Measurements from ENCODE around the gene CDC42SE2. TPM values are rescaled to one million over a fixed set of nuclear protein-coding genes. Genes with fewer than 3 reads are reported as not detected.

Gene CDC42SE2
- total RNA-seq, 2 experiments from 2014 or later = 106 to 108 TPM

DNA sequence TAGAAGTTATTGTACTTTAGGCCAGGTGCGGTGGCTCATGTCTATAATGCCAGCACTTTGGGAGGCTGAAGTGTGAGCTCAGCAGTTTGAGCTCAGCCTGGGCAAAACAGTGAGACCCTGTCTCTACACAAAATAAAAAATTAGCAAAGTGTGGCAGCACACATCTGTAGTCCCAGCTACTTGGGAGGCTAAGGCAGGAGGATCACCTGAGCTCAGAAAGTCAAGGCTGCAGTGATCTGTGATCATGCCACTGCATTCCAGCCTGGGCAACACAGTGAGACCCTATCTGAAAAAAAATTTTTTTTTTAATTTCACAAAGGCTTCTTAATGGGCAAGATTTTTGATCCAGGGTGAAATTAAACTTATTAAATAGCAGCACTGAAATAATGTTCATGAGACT lies 92.8 kb downstream of the CDC42SE2 start:
- Mint-ChIP-seq H3K36me3 (ENCODE audit: low read depth) (peaks cover 21% of the 10 kb centered on the region), H3K9me3 (no peaks in the 10 kb centered on the region)

GRCh38 chr5:131357739-131358561 lies 94.1 kb downstream of the CDC42SE2 start:
- CTCF ChIA-PET = interaction anchor here (1.4 to 4.3 kb wide), 2 partner anchors 16 to 24 kb away, joined by 4 to 18 read pairs; no protein-coding TSS in a partner anchor
- H3K4me3 Mint-ChIP-seq = peak overlapping the region; percentile 54
- H3K27me3 Mint-ChIP-seq (ENCODE audit: low read depth) = no peaks in the 10 kb centered on the region
- peaks cover 27% of the 10 kb centered on the region for H3K36me3 Mint-ChIP-seq (ENCODE audit: low read depth)
- peaks cover 67% of the 10 kb centered on the region for H3K4me1 Mint-ChIP-seq (ENCODE audit: low read depth)
- peak overlapping the region; percentile 91 for H3K27ac Mint-ChIP-seq
- no peaks in the 10 kb centered on the region for H3K9me3 Mint-ChIP-seq
- DNase-seq = peak; percentile 67
- intact Hi-C loops (cut with micrococcal nuclease) = loop anchor here (1.0 to 2.0 kb wide), 8 partner anchors 21 to 149 kb away; no protein-coding TSS in a partner anchor

More for the DNA sequence above, 92.8 kb downstream of the CDC42SE2 start:
- no peak for DNase-seq
- CTCF ChIA-PET = interaction anchor here (1.3 to 4.3 kb wide), 4 partner anchors 15 to 29 kb away, joined by 4 to 18 read pairs (median 6); no protein-coding TSS in a partner anchor
- Mint-ChIP-seq H3K4me3 (no peak overlapping the region), H3K4me1 (ENCODE audit: low read depth) (peaks cover 55% of the 10 kb centered on the region), H3K27me3 (ENCODE audit: low read depth) (no peaks in the 10 kb centered on the region), H3K27ac (peak overlapping the region; percentile 91)
- intact Hi-C loops (cut with micrococcal nuclease) = loop anchor here (1.0 to 2.0 kb wide), 5 partner anchors 28 to 147 kb away; no protein-coding TSS in a partner anchor

GRCh38 chr5:131361677-131362315 lies 97.9 kb downstream of the CDC42SE2 start:
- H3K27ac Mint-ChIP-seq = peak overlapping the region; percentile 71
- CTCF ChIA-PET = interaction anchor here (1.7 kb wide), 1 partner anchor 20 kb away, joined by 5 read pairs; no protein-coding TSS in a partner anchor
- intact Hi-C loops (cut with micrococcal nuclease) = no loop called here
- peaks cover 77% of the 10 kb centered on the region for H3K4me1 Mint-ChIP-seq (ENCODE audit: low read depth)
- no peak overlapping the region for H3K4me3 Mint-ChIP-seq
- H3K9me3 Mint-ChIP-seq = no peaks in the 10 kb centered on the region
- H3K27me3 Mint-ChIP-seq (ENCODE audit: low read depth) = no peaks in the 10 kb centered on the region
- H3K36me3 Mint-ChIP-seq (ENCODE audit: low read depth) = peaks cover 48% of the 10 kb centered on the region
- DNase-seq = no peak

GRCh38 chr5:131363811-131364506 lies 100.1 kb downstream of the CDC42SE2 start:
- peaks cover 54% of the 10 kb centered on the region for H3K36me3 Mint-ChIP-seq (ENCODE audit: low read depth)
- CTCF ChIA-PET = no interaction called here
- H3K27me3 Mint-ChIP-seq (ENCODE audit: low read depth) = no peaks in the 10 kb centered on the region
- no peak overlapping the region for H3K4me3 Mint-ChIP-seq
- DNase-seq = no peak
- peak overlapping the region; percentile 72 for H3K27ac Mint-ChIP-seq
- H3K4me1 Mint-ChIP-seq (ENCODE audit: low read depth) = peaks cover 75% of the 10 kb centered on the region
- peaks cover 2% of the 10 kb centered on the region for H3K9me3 Mint-ChIP-seq
- intact Hi-C loops (cut with micrococcal nuclease) = no loop called here

GRCh38 chr5:131364507-131365050 lies 100.7 kb downstream of the CDC42SE2 start:
- H3K4me1 Mint-ChIP-seq (ENCODE audit: low read depth) = peaks cover 77% of the 10 kb centered on the region
- H3K27me3 Mint-ChIP-seq (ENCODE audit: low read depth) = no peaks in the 10 kb centered on the region
- H3K27ac Mint-ChIP-seq = peak overlapping the region; percentile 72
- CTCF ChIA-PET = interaction anchor here (0.8 kb wide), 1 partner anchor 10 kb away, joined by 3 read pairs; no protein-coding TSS in a partner anchor
- DNase-seq = no peak
- H3K9me3 Mint-ChIP-seq = peaks cover 2% of the 10 kb centered on the region
- intact Hi-C loops (cut with micrococcal nuclease) = no loop called here
- H3K36me3 Mint-ChIP-seq (ENCODE audit: low read depth) = peaks cover 48% of the 10 kb centered on the region
- no peak overlapping the region for H3K4me3 Mint-ChIP-seq

GRCh38 chr5:131366428-131366827 lies 102.6 kb downstream of the CDC42SE2 start:
- no peak overlapping the region for H3K4me3 Mint-ChIP-seq
- no peaks in the 10 kb centered on the region for H3K27me3 Mint-ChIP-seq (ENCODE audit: low read depth)
- peaks cover 37% of the 10 kb centered on the region for H3K36me3 Mint-ChIP-seq (ENCODE audit: low read depth)
- peak overlapping the region; percentile 72 for H3K27ac Mint-ChIP-seq
- DNase-seq = no peak
- H3K4me1 Mint-ChIP-seq (ENCODE audit: low read depth) = peaks cover 85% of the 10 kb centered on the region
- peaks cover 2% of the 10 kb centered on the region for H3K9me3 Mint-ChIP-seq
- intact Hi-C loops (cut with micrococcal nuclease) = no loop called here
- CTCF ChIA-PET = interaction anchor here (0.7 kb wide), 2 partner anchors 43 to 70 kb away, joined by 3 read pairs; no protein-coding TSS in a partner anchor

DNA sequence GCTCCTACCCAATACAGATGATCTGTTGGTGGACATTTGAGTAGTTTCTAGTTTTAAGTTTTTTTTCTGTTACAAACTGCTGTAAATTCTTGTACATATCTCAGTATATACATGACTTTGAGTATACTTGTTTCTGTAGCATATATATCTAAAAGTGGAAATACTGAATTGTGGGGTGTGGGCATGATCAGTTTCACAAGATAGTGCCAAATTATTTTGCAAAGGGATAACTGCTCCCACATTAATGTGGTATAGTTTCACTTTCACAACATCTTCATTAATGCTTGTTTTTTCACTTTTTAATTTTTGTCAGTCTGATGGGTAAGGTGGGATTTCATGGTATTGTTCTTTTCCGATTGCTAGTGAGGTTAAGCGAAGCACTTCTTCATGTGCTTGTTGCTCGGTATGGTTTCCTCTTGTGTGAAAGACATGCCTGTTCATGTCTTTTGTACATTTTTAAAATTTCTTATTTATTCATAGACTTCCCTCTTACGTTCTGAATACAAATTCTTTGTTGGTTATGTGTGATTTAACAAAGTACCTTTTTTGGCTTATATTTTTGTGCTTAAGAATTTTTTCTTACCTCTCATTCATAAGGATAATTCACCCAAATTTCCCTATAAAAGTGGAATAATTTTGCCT lies 103.5 kb downstream of the CDC42SE2 start:
- H3K36me3 Mint-ChIP-seq (ENCODE audit: low read depth) = peaks cover 37% of the 10 kb centered on the region
- H3K4me3 Mint-ChIP-seq = no peak overlapping the region
- H3K27me3 Mint-ChIP-seq (ENCODE audit: low read depth) = no peaks in the 10 kb centered on the region
- peak overlapping the region; percentile 84 for H3K27ac Mint-ChIP-seq
- intact Hi-C loops (cut with micrococcal nuclease) = loop anchor here (1.0 kb wide), 1 partner anchor 8 kb away; no protein-coding TSS in a partner anchor
- peaks cover 2% of the 10 kb centered on the region for H3K9me3 Mint-ChIP-seq
- CTCF ChIA-PET = no interaction called here
- peaks cover 85% of the 10 kb centered on the region for H3K4me1 Mint-ChIP-seq (ENCODE audit: low read depth)
- DNase-seq = no peak

DNA sequence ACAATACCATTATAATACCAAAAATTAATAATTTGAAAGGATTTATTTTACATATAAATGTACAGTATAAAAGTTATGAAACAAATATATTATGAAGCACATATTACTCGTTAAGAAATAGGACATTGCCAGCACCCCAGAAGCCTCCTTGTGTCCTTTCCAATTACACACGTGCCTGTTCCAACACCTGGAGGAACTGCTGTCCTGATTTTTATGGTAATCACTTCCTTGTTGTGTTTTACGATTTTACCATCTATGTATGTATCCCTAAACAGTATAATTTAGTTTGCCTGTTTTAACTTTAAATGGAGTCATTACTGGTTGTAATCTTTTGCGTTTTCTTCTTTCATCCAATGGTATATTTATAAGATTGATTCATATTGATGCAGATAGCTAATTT lies 105.0 kb downstream of the CDC42SE2 start:
- DNase-seq = no peak
- Mint-ChIP-seq H3K27me3 (ENCODE audit: low read depth) (no peaks in the 10 kb centered on the region), H3K9me3 (peaks cover 2% of the 10 kb centered on the region), H3K27ac (no peak overlapping the region), H3K4me3 (no peak overlapping the region), H3K4me1 (ENCODE audit: low read depth) (peaks cover 87% of the 10 kb centered on the region), H3K36me3 (ENCODE audit: low read depth) (peaks cover 40% of the 10 kb centered on the region)
- CTCF ChIA-PET = interaction anchor here (1.8 kb wide), 1 partner anchor 12 kb away, joined by 5 read pairs; no protein-coding TSS in a partner anchor
- intact Hi-C loops (cut with micrococcal nuclease) = no loop called here

GRCh38 chr5:131369558-131369957 lies 105.7 kb downstream of the CDC42SE2 start:
- CTCF ChIA-PET = interaction anchor here (1.8 kb wide), 1 partner anchor 12 kb away, joined by 5 read pairs; no protein-coding TSS in a partner anchor
- H3K4me3 Mint-ChIP-seq = no peak overlapping the region
- peaks cover 86% of the 10 kb centered on the region for H3K4me1 Mint-ChIP-seq (ENCODE audit: low read depth)
- no peak for DNase-seq
- no peaks in the 10 kb centered on the region for H3K27me3 Mint-ChIP-seq (ENCODE audit: low read depth)
- peaks cover 2% of the 10 kb centered on the region for H3K9me3 Mint-ChIP-seq
- intact Hi-C loops (cut with micrococcal nuclease) = no loop called here
- peaks cover 35% of the 10 kb centered on the region for H3K36me3 Mint-ChIP-seq (ENCODE audit: low read depth)
- H3K27ac Mint-ChIP-seq = peak overlapping the region; percentile 28

- Mint-ChIP-seq H3K4me3 (no peak overlapping the region), H3K36me3 (ENCODE audit: low read depth) (peaks cover 33% of the 10 kb centered on the region), H3K9me3 (peaks cover 2% of the 10 kb centered on the region), H3K27me3 (ENCODE audit: low read depth) (no peaks in the 10 kb centered on the region), H3K27ac (peak overlapping the region; percentile 85), H3K4me1 (ENCODE audit: low read depth) (peaks cover 88% of the 10 kb centered on the region)
- DNase-seq = no peak
- intact Hi-C loops (cut with micrococcal nuclease) = no loop called here
- CTCF ChIA-PET = no interaction called here
Observed at GRCh38 chr5:131371835-131372234, 108.0 kb downstream of the CDC42SE2 start.

DNA sequence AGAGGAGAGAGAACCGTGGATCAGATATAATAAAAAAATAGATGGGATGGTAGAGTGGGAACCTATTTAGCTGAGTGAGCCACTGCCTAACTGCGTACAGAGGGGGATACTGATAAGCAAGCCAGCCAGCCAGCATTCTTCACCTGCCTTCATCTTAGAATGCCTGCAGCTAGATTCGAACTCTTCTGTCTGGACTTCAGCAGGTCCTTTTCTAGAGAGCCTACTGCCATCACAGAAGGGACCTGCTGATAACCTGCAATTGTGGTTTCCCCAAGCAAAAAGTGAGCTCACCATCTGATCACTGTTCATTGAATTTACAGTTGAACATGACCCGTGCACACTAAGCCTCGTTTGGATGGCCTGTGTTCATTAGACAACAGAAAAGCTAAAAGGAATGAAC lies 109.4 kb downstream of the CDC42SE2 start:
- peaks cover 29% of the 10 kb centered on the region for H3K36me3 Mint-ChIP-seq (ENCODE audit: low read depth)
- peak overlapping the region; percentile 14 for H3K4me3 Mint-ChIP-seq
- H3K4me1 Mint-ChIP-seq (ENCODE audit: low read depth) = peaks cover 91% of the 10 kb centered on the region
- intact Hi-C loops (cut with micrococcal nuclease) = no loop called here
- H3K27ac Mint-ChIP-seq = peak overlapping the region; percentile 85
- H3K27me3 Mint-ChIP-seq (ENCODE audit: low read depth) = no peaks in the 10 kb centered on the region
- no peak for DNase-seq
- H3K9me3 Mint-ChIP-seq = no peaks in the 10 kb centered on the region
- CTCF ChIA-PET = interaction anchor here (0.9 to 1.6 kb wide), 6 partner anchors 9 to 117 kb away, joined by 3 to 10 read pairs (median 4); no protein-coding TSS in a partner anchor

Data from activated naive CD4-positive, alpha-beta T cell treated with anti-CD3 and anti-CD28 coated beads for 36 hours (primary cell).